ENCODE data around the gene KIF21A.

- TF ChIP-seq CTCF (IDR thresholded peaks at IDR 0.05; ENCODE audit: insufficient read depth, low read length) = no peak
- TF ChIP-seq POLR2AphosphoS5 (IDR thresholded peaks at IDR 0.05; ENCODE audit: low read depth) = no peak
- TF ChIP-seq SPI1 (IDR thresholded peaks at IDR 0.05; ENCODE audit: borderline replicate concordance, low read depth) = no peak
These were observed 41.5 kb downstream of the KIF21A start for GRCh38 chr12:39401459-39401858.
